KMS-11 (cell line): ENCODE results near the gene AK5.

Experiments used
- H2AFZ ChIP-seq: fragments of 200-600 bp; sonication (generic); 2 replicates; pipeline ENCODE4 v1.6.1; 2016; ENCODE audit warnings: antibody characterized with exemption, mixed run types, low read depth
- H3K27ac ChIP-seq: fragments of 200-600 bp; sonication (generic); 2 replicates; pipeline ENCODE4 v1.6.1; 2016; ENCODE audit warnings: mild to moderate bottlenecking, mixed run types
- H3K27me3 ChIP-seq: fragments of 200-600 bp; sonication (generic); 2 replicates; pipeline ENCODE4 v1.6.1; 2017; ENCODE audit warnings: mild to moderate bottlenecking, low read depth, mixed run types, moderate library complexity; ENCODE audit not compliant: insufficient read depth
- H3K36me3 ChIP-seq: fragments of 200-600 bp; sonication (generic); 2 replicates; pipeline ENCODE4 v1.6.1; 2017; ENCODE audit warnings: mild to moderate bottlenecking, mixed run types; ENCODE audit not compliant: insufficient read depth
- H3K4me1 ChIP-seq: fragments of 200-600 bp; sonication (generic); 2 replicates; pipeline ENCODE4 v1.6.1; 2016; ENCODE audit warnings: mild to moderate bottlenecking, low read depth, mixed run types; ENCODE audit not compliant: poor library complexity, severe bottlenecking
- H3K4me2 ChIP-seq: fragments of 200-600 bp; sonication (generic); 2 replicates; pipeline ENCODE4 v1.7.0; 2016; ENCODE audit warnings: mild to moderate bottlenecking, mixed run types
- H3K4me3 ChIP-seq: fragments of 200-600 bp; sonication (generic); IDR thresholded peaks from 2 replicates; pipeline ENCODE4 v1.6.1; 2017; ENCODE audit warnings: low read depth, low read length, mixed read lengths; ENCODE audit not compliant: insufficient read depth
- H3K79me2 ChIP-seq: fragments of 200-600 bp; sonication (generic); 2 replicates; pipeline ENCODE4 v1.6.1; 2016; ENCODE audit warnings: low read depth, mixed run types; ENCODE audit not compliant: insufficient read depth
- H3K9ac ChIP-seq: fragments of 200-600 bp; sonication (generic); 2 replicates; pipeline ENCODE4 v1.6.1; 2016; ENCODE audit warnings: mild to moderate bottlenecking, mixed run types
- H4K20me1 ChIP-seq: fragments of 200-600 bp; sonication (generic); 2 replicates; pipeline ENCODE4 v1.6.1; 2016; ENCODE audit warnings: mild to moderate bottlenecking, mixed run types; ENCODE audit not compliant: insufficient read depth
- CTCF ChIP-seq: fragments of 200-600 bp; sonication (generic); conservative IDR thresholded peaks from 2 replicates; pipeline ENCODE4 v1.6.1; 2017; ENCODE audit warnings: low read depth, mild to moderate bottlenecking, antibody characterized with exemption, low read length, moderate library complexity, mixed read lengths

The AK5 gene

GRCh38 chr1:77552626-77553025 lies 270.8 kb downstream of the AK5 start:
- TF ChIP-seq CTCF: no peak
- no peaks in the 10 kb centered on the region for H3K27me3 ChIP-seq

GRCh38 chr1:77553568-77554291 lies 271.9 kb downstream of the AK5 start:
- no peaks in the 10 kb centered on the region for H3K79me2 ChIP-seq
- H3K4me2 ChIP-seq: no peak overlapping the region
- H3K9ac ChIP-seq: no peak overlapping the region
- no peak overlapping the region for H3K4me3 ChIP-seq
- no peak overlapping the region for H2AFZ ChIP-seq
- no peaks in the 10 kb centered on the region for H4K20me1 ChIP-seq
- no peaks in the 10 kb centered on the region for H3K36me3 ChIP-seq
- H3K4me1 ChIP-seq: no peaks in the 10 kb centered on the region
- TF ChIP-seq CTCF: no peak
- H3K27me3 ChIP-seq: no peaks in the 10 kb centered on the region
- no peak overlapping the region for H3K27ac ChIP-seq

More at GRCh38 chr1:77552626-77553025, 270.8 kb downstream of the AK5 start:
- no peak overlapping the region for H3K4me2 ChIP-seq
- no peak overlapping the region for H2AFZ ChIP-seq
- no peak overlapping the region for H3K9ac ChIP-seq
- no peak overlapping the region for H3K4me3 ChIP-seq
- H3K36me3 ChIP-seq: no peaks in the 10 kb centered on the region
- H3K79me2 ChIP-seq: no peaks in the 10 kb centered on the region
- no peaks in the 10 kb centered on the region for H4K20me1 ChIP-seq
- H3K4me1 ChIP-seq: no peaks in the 10 kb centered on the region
- H3K27ac ChIP-seq: no peak overlapping the region

GRCh38 chr1:77556045-77556444 lies 274.2 kb downstream of the AK5 start:
- H3K27ac ChIP-seq: no peak overlapping the region
- no peaks in the 10 kb centered on the region for H3K27me3 ChIP-seq
- H3K36me3 ChIP-seq: no peaks in the 10 kb centered on the region
- H3K4me2 ChIP-seq: no peak overlapping the region
- H3K4me1 ChIP-seq: no peaks in the 10 kb centered on the region
- H4K20me1 ChIP-seq: no peaks in the 10 kb centered on the region
- no peak overlapping the region for H3K4me3 ChIP-seq
- H3K9ac ChIP-seq: no peak overlapping the region
- H2AFZ ChIP-seq: no peak overlapping the region
- no peak for TF ChIP-seq CTCF
- no peaks in the 10 kb centered on the region for H3K79me2 ChIP-seq

GRCh38 chr1:77557053-77557452 lies 275.2 kb downstream of the AK5 start:
- H2AFZ ChIP-seq: no peak overlapping the region
- no peak overlapping the region for H3K9ac ChIP-seq
- H3K36me3 ChIP-seq: no peaks in the 10 kb centered on the region
- H4K20me1 ChIP-seq: no peaks in the 10 kb centered on the region
- no peak overlapping the region for H3K27ac ChIP-seq
- no peaks in the 10 kb centered on the region for H3K79me2 ChIP-seq
- H3K4me3 ChIP-seq: no peak overlapping the region
- H3K4me1 ChIP-seq: no peaks in the 10 kb centered on the region
- no peak for TF ChIP-seq CTCF
- no peak overlapping the region for H3K4me2 ChIP-seq
- no peaks in the 10 kb centered on the region for H3K27me3 ChIP-seq
